H1 (cell line): Measurements from ENCODE around the gene TBC1D3B. TPM values are rescaled to one million over a fixed set of nuclear protein-coding genes. Genes with fewer than 3 reads are reported as not detected.

Source experiments
- CTCF ChIA-PET: fragments of 300-600 bp; sonication (Branson Sonifier 250); formaldehyde crosslinking; loops from one replicate; lab custom pipeline; 2021; ENCODE audit not compliant: partially characterized antibody; lab: Charles Lee
- POLR2A ChIA-PET: fragments of 300-600 bp; sonication (Branson Sonifier 250); formaldehyde crosslinking; loops from one replicate; lab custom pipeline; 2021; ENCODE audit warnings: inconsistent platforms; ENCODE audit not compliant: partially characterized antibody; lab: Charles Lee
- DNase-seq, 2 experiments: peaks; one replicate each; pipeline versions ENCODE4 v3.0.0 to v3.0.0-alpha.2; 2010 to 2022; ENCODE audit warnings: low spot score in 2 of 2, low read depth in 1 of 2, mixed read lengths in 1 of 2
- FAIRE-seq: peaks from 2 replicates; lab custom pipeline; 2011; peaks lifted over from hg19 to GRCh38; lab: Jason Lieb, UNC
- H2AFZ ChIP-seq: 2 replicates; pipeline ENCODE4 v1.8.1; 2012; ENCODE audit warnings: low read length, inconsistent platforms
- H2AK5ac ChIP-seq: 2 replicates; pipeline ENCODE4 v1.6.1; 2013; ENCODE audit warnings: low read depth, low read length
- H2BK120ac ChIP-seq: replicated peaks from 2 replicates; pipeline ENCODE3; 2013; ENCODE audit warnings: low read depth, low read length, inconsistent platforms
- H2BK12ac ChIP-seq: 2 replicates; pipeline ENCODE4 v1.6.1; 2013; ENCODE audit warnings: low read depth, low read length
- H2BK15ac ChIP-seq: 2 replicates; pipeline ENCODE4 v1.6.1; 2013; ENCODE audit warnings: low read length
- H2BK20ac ChIP-seq: 2 replicates; pipeline ENCODE4 v1.6.1; 2013; ENCODE audit warnings: low read length
- H2BK5ac ChIP-seq: 2 replicates; pipeline ENCODE4 v1.6.1; 2013; ENCODE audit warnings: low read depth, low read length
- H3K14ac ChIP-seq: 2 replicates; pipeline ENCODE4 v1.6.1; 2013; ENCODE audit warnings: inconsistent platforms; ENCODE audit not compliant: insufficient read length
- H3K18ac ChIP-seq: 2 replicates; pipeline ENCODE4 v1.6.1; 2013; ENCODE audit warnings: low read length; ENCODE audit errors: extremely low read depth
- H3K23ac ChIP-seq: 2 replicates; pipeline ENCODE4 v1.6.1; 2013; ENCODE audit warnings: inconsistent platforms; ENCODE audit not compliant: insufficient read length
- H3K23me2 ChIP-seq: 2 replicates; pipeline ENCODE4 v1.6.1; 2013; ENCODE audit warnings: low read depth, low read length
- H3K27ac ChIP-seq: 2 replicates; pipeline ENCODE4 v1.6.1; 2011; ENCODE audit warnings: low read depth, low read length, inconsistent platforms
- H3K27me3 ChIP-seq, 4 experiments: replicated peaks in 1 of 4; 1 replicate in 1 of 4; 2 replicates in 3 of 4; pipeline versions ENCODE4 v1.6.1 to v1.8.1; 2011 to 2013; ENCODE audit warnings: low read length in 3 of 4, mild to moderate bottlenecking in 3 of 4, inconsistent platforms in 2 of 4, mixed read lengths in 2 of 4, moderate library complexity in 1 of 4; ENCODE audit not compliant: control insufficient read depth in 3 of 4, insufficient read depth in 3 of 4; ENCODE audit errors: extremely low read depth in 1 of 4
- H3K36me3 ChIP-seq, 4 experiments: 2 replicates each; pipeline versions ENCODE4 v1.6.1 to v1.8.1; 2011 to 2013; ENCODE audit warnings: mild to moderate bottlenecking in 4 of 4, low read length in 3 of 4, moderate library complexity in 2 of 4, control low read depth in 1 of 4, inconsistent platforms in 1 of 4; ENCODE audit not compliant: insufficient read depth in 4 of 4, control insufficient read depth in 2 of 4
- H3K4ac ChIP-seq: replicated peaks from 2 replicates; pipeline ENCODE3; 2013; ENCODE audit warnings: low read length, low read depth, mixed read lengths, inconsistent platforms; ENCODE audit not compliant: insufficient read length
- H3K4me1 ChIP-seq, 4 experiments: replicated peaks in 1 of 4; 1 replicate in 1 of 4; 2 replicates in 3 of 4; pipeline versions ENCODE4 v1.6.1 to v1.8.1; 2011 to 2013; ENCODE audit warnings: low read length in 3 of 4, inconsistent platforms in 2 of 4, mixed read lengths in 1 of 4; ENCODE audit not compliant: insufficient read depth in 4 of 4, control insufficient read depth in 3 of 4
- H3K4me2 ChIP-seq, 2 experiments: 2 replicates each; pipeline versions ENCODE4 v1.6.1 to v1.8.1; 2011 to 2013; ENCODE audit warnings: low read depth in 2 of 2, low read length in 2 of 2, control low read depth in 1 of 2, inconsistent platforms in 1 of 2, mild to moderate bottlenecking in 1 of 2; ENCODE audit not compliant: insufficient read depth in 1 of 2
- H3K4me3 ChIP-seq, 4 experiments: fragments of 200-600, 300-600 bp in 1 of 4; sonication (generic), shearing (Covaris generic), sonication (Bioruptor Twin) in 1 of 4; 2 replicates each; pipeline versions ENCODE4 v1.5.1 to v1.8.1; 2011 to 2016; ENCODE audit warnings: low read length in 4 of 4, low read depth in 3 of 4, control low read depth in 2 of 4, inconsistent platforms in 2 of 4, mild to moderate bottlenecking in 2 of 4, mixed read lengths in 1 of 4, moderate library complexity in 1 of 4; ENCODE audit not compliant: insufficient read depth in 2 of 4; ENCODE audit errors: extremely low read depth in 1 of 4
- H3K56ac ChIP-seq: replicated peaks from 2 replicates; pipeline ENCODE3; 2013; ENCODE audit warnings: low read depth, mild to moderate bottlenecking, mixed read lengths, low read length, inconsistent platforms; ENCODE audit not compliant: insufficient read length
- H3K79me1 ChIP-seq: 2 replicates; pipeline ENCODE4 v1.6.1; 2013; ENCODE audit warnings: low read depth, low read length, control low read depth
- H3K79me2 ChIP-seq, 2 experiments: 2 replicates each; pipeline versions ENCODE4 v1.6.1 to v1.8.1; 2012 to 2013; ENCODE audit warnings: low read length in 2 of 2, mild to moderate bottlenecking in 2 of 2, inconsistent platforms in 1 of 2; ENCODE audit not compliant: insufficient read depth in 2 of 2, control insufficient read depth in 1 of 2
- H3K9ac ChIP-seq, 4 experiments: replicated peaks in 1 of 4; 1 replicate in 1 of 4; 2 replicates in 3 of 4; pipeline versions ENCODE4 v1.6.1 to v1.8.1; 2011 to 2013; ENCODE audit warnings: low read depth in 3 of 4, low read length in 3 of 4, control low read depth in 2 of 4, mild to moderate bottlenecking in 2 of 4, moderate library complexity in 2 of 4, inconsistent platforms in 1 of 4; ENCODE audit errors: extremely low read depth in 1 of 4
- H3K9me3 ChIP-seq, 2 experiments: 2 replicates each; pipeline versions ENCODE4 v1.6.1 to v1.8.1; 2012 to 2013; ENCODE audit warnings: mild to moderate bottlenecking in 2 of 2, moderate library complexity in 2 of 2, control low read depth in 1 of 2, inconsistent platforms in 1 of 2, low read depth in 1 of 2, low read length in 1 of 2, mixed read lengths in 1 of 2; ENCODE audit not compliant: insufficient read depth in 2 of 2
- H4K20me1 ChIP-seq, 2 experiments: replicated peaks in 1 of 2; 2 replicates each; pipeline versions ENCODE3 to v1.8.1; 2011 to 2013; ENCODE audit warnings: inconsistent platforms in 2 of 2, low read length in 2 of 2, mild to moderate bottlenecking in 1 of 2; ENCODE audit not compliant: insufficient read depth in 2 of 2, control insufficient read depth in 1 of 2
- H4K5ac ChIP-seq: 2 replicates; pipeline ENCODE4 v1.6.1; 2013; ENCODE audit warnings: low read length, low read depth, mixed read lengths, inconsistent platforms; ENCODE audit not compliant: insufficient read length
- H4K8ac ChIP-seq: 2 replicates; pipeline ENCODE4 v1.8.0; 2013; ENCODE audit warnings: mild to moderate bottlenecking, moderate library complexity, low read length, inconsistent platforms; ENCODE audit not compliant: insufficient read depth; ENCODE audit errors: extremely low read depth
- H4K91ac ChIP-seq: replicated peaks from 2 replicates; pipeline ENCODE3; 2013; ENCODE audit warnings: low read length, mixed read lengths, inconsistent platforms; ENCODE audit not compliant: insufficient read length
- ASH2L ChIP-seq: fragments of 200-600, 300-600 bp; sonication (generic); IDR thresholded peaks from one replicate; pipeline ENCODE4 v1.7.1; 2017; ENCODE audit warnings: low read length
- CBX8 ChIP-seq: fragments of 300-800, 300-1000 bp; sonication (generic); IDR thresholded peaks from 2 replicates; pipeline ENCODE4 v1.7.1; 2016; ENCODE audit warnings: low read depth, low read length, borderline replicate concordance
- CEBPB ChIP-seq: IDR thresholded peaks from 2 replicates; pipeline ENCODE4 v1.6.1; 2012; ENCODE audit warnings: low read depth, low read length
- CREB1 ChIP-seq: IDR thresholded peaks from 2 replicates; pipeline ENCODE4 v1.6.1; 2012; ENCODE audit warnings: inconsistent platforms
- CTBP2 ChIP-seq: IDR thresholded peaks from 2 replicates; pipeline ENCODE4 v1.7.0; 2011; ENCODE audit warnings: borderline replicate concordance, mild to moderate bottlenecking, moderate library complexity, mixed read lengths, low read length; ENCODE audit not compliant: insufficient read depth, insufficient read length
- EZH2 ChIP-seq: fragments of 200-600 bp; sonication (generic); IDR thresholded peaks from 2 replicates; pipeline ENCODE4 v1.7.1; 2012; ENCODE audit warnings: low read depth, mild to moderate bottlenecking, moderate library complexity, low read length, inconsistent platforms; ENCODE audit not compliant: severe bottlenecking
- GABPA ChIP-seq: IDR thresholded peaks from 2 replicates; pipeline ENCODE4 v1.6.1; 2011; ENCODE audit warnings: mild to moderate bottlenecking, low read length, moderate library complexity, borderline replicate concordance; ENCODE audit not compliant: insufficient read depth
- GTF2F1 ChIP-seq: IDR thresholded peaks from 2 replicates; pipeline ENCODE4 v1.6.1; 2012; ENCODE audit warnings: low read depth, low read length, improper control_type of control experiment, borderline replicate concordance
- HDAC2 ChIP-seq, 2 experiments: fragments of 300-600 bp in 1 of 2; sonication (generic) in 1 of 2; IDR thresholded peaks; 2 replicates each; pipeline ENCODE4 v1.6.1; 2011 to 2012; ENCODE audit warnings: low read depth in 2 of 2, low read length in 2 of 2, mild to moderate bottlenecking in 2 of 2, moderate library complexity in 2 of 2, borderline replicate concordance in 1 of 2, inconsistent platforms in 1 of 2
- MAFK ChIP-seq: IDR thresholded peaks from 2 replicates; pipeline ENCODE4 v1.6.1; 2012; ENCODE audit warnings: low read depth, mild to moderate bottlenecking, improper control_type of control experiment, low read length
- POLR2A ChIP-seq, 2 experiments: IDR thresholded peaks; 1 replicate in 1 of 2; 2 replicates in 1 of 2; pipeline ENCODE4 v1.6.1; 2011; ENCODE audit warnings: low read depth in 2 of 2, low read length in 2 of 2, mild to moderate bottlenecking in 2 of 2; ENCODE audit errors: control extremely low read depth in 1 of 2
- TCF12 ChIP-seq: IDR thresholded peaks from 2 replicates; pipeline ENCODE4 v1.6.1; 2011; ENCODE audit warnings: low read depth, mild to moderate bottlenecking, low read length
- YY1 ChIP-seq: IDR thresholded peaks from 2 replicates; pipeline ENCODE4 v1.6.1; 2011; ENCODE audit warnings: low read depth, mild to moderate bottlenecking, low read length
- ZNF274 ChIP-seq: IDR thresholded peaks from 2 replicates; pipeline ENCODE4 v1.7.0; 2012; ENCODE audit warnings: low read length, borderline replicate concordance; ENCODE audit errors: extremely low read depth
- polyA plus RNA-seq, 7 experiments: library from polyadenylated mRNA; depleted of rRNA in 3 of 7; stranded (reverse) in 5 of 7; unstranded in 2 of 7; fragments of >200 nt in 5 of 7; fragments of 200-250 nt in 2 of 7; gene quantifications; 1 replicate in 5 of 7; 2 replicates in 1 of 7; 4 replicates in 1 of 7; pipeline versions ENCODE4 v1.2.1 to v1.2.3, GENCODE V29; 2011 to 2013; ENCODE audit warnings: missing spikeins in 2 of 7, mixed read lengths in 2 of 7
- total RNA-seq: library from RNA; stranded (reverse); fragmentation: NEBNext Ultra II Directional; extraction: Animal tissue kit (Norgen Biotek cat#: 25700); gene quantifications from 2 replicates; pipeline ENCODE4 v1.2.1, GENCODE V29; 2021
- TF ChIP-seq, protein P1 (sequence below): IDR thresholded peaks from 2 replicates; pipeline ENCODE4 v1.6.1; 2012; ENCODE audit warnings: inconsistent platforms

TBC1D3B gene
- total and polyA plus RNA-seq, 2 of the 8 experiments (the other 6 are each of a cell fraction or from before 2014, with no cell fraction given) = 0.54 to 6.2 TPM

DNA sequence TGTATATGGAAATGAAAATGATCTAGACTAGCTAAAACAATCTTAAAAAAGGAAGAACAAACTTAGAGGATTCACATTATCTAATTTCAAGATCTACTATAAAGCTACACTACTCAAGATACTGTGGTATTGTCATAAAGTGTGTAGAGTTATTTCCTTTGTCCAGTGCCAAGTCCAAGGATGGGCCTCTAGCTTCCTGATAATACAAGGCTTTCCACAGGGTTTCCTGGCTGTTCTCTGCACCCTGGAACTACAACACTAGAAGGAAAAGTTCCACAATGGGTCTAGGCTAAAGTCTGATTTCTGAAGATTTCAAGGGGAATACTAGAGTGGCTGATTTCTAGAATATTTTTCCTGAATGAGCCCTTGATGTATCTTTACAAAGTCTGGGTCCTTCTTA lies 34.2 kb downstream of the TBC1D3B start:
- Histone ChIP-seq H4K8ac (no peak overlapping the region), H2BK12ac (no peak overlapping the region), H3K56ac (no peak overlapping the region), H2BK5ac (no peak overlapping the region), H3K23ac (no peak overlapping the region), H4K91ac (no peak overlapping the region), H2AK5ac (no peak overlapping the region), H3K79me2 (no peaks in the 10 kb centered on the region), H3K27me3 (no peaks in the 10 kb centered on the region), H3K14ac (no peak overlapping the region), H2BK120ac (no peak overlapping the region), H3K36me3 (no peaks in the 10 kb centered on the region), H3K9ac (no peak overlapping the region), H3K27ac (no peak overlapping the region), H3K4me3 (no peak overlapping the region), H2BK20ac (no peak overlapping the region), H3K4ac (no peak overlapping the region), H4K20me1 (no peaks in the 10 kb centered on the region), H4K5ac (no peak overlapping the region), H3K79me1 (no peaks in the 10 kb centered on the region), H2AFZ (no peak overlapping the region), H3K4me1 (no peaks in the 10 kb centered on the region), H3K9me3 (no peaks in the 10 kb centered on the region), H3K18ac (no peak overlapping the region), H2BK15ac (no peak overlapping the region), H3K4me2 (no peak overlapping the region), H3K23me2 (no peaks in the 10 kb centered on the region)
- TF ChIP-seq ASH2L = no peak
- no peak for TF ChIP-seq ZNF274
- TF ChIP-seq EZH2 = no peak
- no peak for TF ChIP-seq MAFK
- TF ChIP-seq YY1 = no peak
- no peak for TF ChIP-seq CEBPB
- no peak for TF ChIP-seq CTBP2
- TF ChIP-seq CBX8 = no peak
- no peak for TF ChIP-seq HDAC2 (IDR thresholded peaks at IDR 0.05; ENCODE audit: borderline replicate concordance in 1 of 2, low read depth in 2 of 2, low read length in 2 of 2)
- TF ChIP-seq CREB1 = no peak
- no peak for TF ChIP-seq POLR2A (IDR thresholded peaks at IDR 0.05; ENCODE audit: control extremely low read depth in 1 of 2, low read depth in 2 of 2, low read length in 2 of 2)
- TF ChIP-seq, protein P1, sequence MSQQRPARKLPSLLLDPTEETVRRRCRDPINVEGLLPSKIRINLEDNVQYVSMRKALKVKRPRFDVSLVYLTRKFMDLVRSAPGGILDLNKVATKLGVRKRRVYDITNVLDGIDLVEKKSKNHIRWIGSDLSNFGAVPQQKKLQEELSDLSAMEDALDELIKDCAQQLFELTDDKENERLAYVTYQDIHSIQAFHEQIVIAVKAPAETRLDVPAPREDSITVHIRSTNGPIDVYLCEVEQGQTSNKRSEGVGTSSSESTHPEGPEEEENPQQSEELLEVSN = no peak
- no peak for TF ChIP-seq GTF2F1
- no peak for TF ChIP-seq GABPA
- TF ChIP-seq TCF12 = no peak
- ChIA-PET CTCF (interaction anchor here (0.7 kb wide), 1 partner anchor 292 kb away, joined by 3 read pairs; no protein-coding TSS in a partner anchor), POLR2A (no interaction called here)
- FAIRE-seq = no peak
- DNase-seq = no peak
